Stimulated activated CD8-positive, alpha-beta memory T cell treated with anti-CD3 and anti-CD28 coated beads, Interleukin-12 subunit alpha, Interleukin-12 subunit beta, amount 100 ng/mL, for 24 hours (primary cell): ENCODE measurements around the gene GBGT1.
"Not testable (repeated sequence)": the region's sequence is repeated elsewhere in the genome, so short reads cannot be mapped to it uniquely, and the experiment has no call there.

Source experiments
- DNase-seq: peaks from one replicate; pipeline ENCODE4 v3.0.0-alpha.2; 2020; ENCODE audit errors: extremely low read depth

The GBGT1 gene

DNA sequence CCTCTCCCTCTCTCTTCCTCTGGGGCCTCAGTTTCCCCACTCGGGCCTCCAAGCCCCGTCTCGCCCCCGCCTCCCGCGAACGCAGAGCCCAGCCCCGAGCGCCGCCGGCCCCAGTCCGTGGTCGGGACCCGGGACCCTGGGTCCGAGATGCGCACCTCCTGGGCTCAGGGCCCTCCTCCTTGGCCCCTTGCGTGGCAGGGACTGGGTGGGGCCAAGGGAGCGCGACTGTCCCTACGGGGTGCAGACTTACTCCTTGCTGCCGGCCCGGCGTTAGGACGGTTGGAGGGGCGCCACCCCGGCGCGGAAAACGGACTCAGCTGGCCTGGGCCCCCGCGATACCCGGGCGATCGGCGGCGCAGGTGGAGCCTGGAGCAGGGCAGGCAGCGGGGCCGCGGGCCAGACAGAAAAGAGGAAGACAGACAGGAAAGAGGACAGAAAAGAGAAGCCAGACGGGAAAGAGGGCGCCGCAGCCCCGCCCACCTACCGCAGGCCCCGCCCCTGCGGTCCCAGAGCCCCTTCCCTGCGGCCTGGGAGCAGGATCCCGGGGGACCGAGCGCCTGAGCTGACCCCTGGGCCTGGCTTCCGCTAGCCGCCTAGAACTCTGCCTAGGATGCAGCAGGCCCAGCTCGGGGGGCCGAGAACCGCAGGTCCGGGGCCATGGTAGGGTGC lies at the start of gene GBGT1:
Gene GBGT1, minus strand, starts transcription at position 411 of the 669 bp plus-strand sequence. CDS start 1,502 bp downstream, outside the sequence.
- DNase-seq = no peak

DNA sequence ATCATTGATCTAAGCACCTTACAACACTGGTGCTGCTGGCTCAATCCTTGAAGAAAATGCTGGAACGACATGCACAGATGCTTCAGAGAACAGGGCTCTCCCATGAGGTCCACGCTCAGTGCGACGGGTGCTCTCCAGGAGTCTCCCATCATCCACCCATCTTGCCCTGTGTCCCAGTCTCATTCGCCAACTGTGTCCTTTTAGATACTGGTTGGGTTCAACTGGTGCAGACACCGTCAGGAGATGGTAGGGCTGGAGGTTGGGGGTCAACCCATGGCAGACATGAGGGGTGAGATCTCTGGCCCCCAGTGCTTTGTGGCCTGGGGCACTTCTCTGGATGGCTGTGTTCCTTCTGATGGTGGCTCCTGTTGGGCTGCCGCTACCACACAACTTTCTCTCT lies 46.9 kb upstream of the GBGT1 start:
- no peak for DNase-seq

DNA sequence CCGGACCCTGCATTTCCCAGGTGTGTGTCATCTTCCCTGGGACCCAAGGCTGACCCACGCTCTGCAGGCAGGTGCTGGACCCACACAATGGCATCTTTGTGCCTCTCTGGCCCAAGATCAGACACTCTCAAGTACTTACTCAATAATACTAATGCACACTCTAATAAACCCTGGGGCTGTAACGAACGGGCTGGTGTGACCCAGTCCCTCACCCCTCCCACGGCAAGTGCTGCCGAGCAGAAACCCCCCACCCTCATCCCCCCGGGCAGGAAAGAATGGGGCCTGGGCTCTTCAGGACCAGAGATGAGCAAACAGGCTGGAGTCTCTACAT lies 46.5 kb upstream of the GBGT1 start:
- no peak for DNase-seq

DNA sequence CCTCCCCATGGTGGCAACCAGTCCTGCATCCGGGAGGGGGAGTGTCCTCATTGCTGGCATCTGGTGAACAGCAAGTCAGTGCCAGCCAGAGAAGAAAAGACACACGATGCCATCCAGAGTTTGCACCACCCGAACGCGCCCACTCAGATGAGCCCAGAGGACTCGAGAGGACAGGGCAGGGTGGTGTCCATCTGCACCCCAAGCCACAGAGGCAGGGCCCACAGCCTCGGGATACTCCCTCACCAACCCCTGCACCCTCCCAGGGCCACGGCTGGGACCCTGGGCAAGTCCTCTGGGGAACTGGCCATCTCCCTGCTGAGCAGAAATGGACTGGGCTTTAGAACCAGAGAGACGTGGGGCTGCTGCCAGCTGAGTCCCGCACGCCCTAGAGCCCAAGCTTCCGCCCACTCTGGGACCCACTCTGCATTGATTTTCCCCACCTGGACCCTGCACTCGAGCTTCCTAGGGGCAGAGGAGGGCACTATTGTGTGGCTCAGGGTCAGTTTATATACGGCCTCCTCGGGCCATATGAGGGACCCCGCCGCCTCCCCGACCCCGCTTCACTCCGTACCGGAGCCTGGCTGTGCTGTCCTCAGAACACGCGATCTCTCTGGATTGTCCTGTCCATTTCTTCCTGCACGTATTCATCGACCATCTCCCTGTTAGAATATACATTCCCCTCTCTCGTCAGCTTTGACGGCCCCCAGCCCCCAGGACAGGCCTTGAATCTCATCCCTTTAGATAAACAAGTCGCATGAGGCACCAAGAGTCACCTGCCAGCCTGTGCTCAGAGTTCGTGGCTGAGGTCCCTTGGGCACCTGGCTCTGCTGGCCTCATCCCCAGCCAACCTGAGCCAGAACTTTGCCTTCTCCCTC lies 45.9 kb upstream of the GBGT1 start:
- not testable (repeated sequence) for DNase-seq

DNA sequence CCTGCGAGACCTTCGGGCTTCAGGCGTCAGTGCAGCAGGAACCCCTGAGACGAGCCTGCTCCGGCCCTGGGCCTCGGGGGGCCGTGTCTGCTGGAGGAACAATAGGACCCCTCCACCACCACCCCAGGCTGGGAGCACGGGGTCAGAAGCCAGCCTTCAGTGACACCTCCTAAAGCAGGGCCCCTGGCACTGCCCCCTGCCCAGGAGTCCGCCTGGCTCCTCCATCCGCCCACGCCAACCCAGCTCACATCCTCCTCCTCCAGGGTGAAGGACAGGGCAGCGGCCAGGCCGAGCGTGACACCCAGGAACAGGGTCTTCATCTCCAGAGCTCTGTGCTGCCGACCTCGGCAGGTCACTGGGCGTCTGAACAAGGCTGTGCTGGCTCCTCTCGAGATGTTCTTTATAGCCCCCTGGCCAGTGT lies 45.2 kb upstream of the GBGT1 start, which contains the start of gene OBP2B:
Gene OBP2B, minus strand, starts transcription at position 371 of the 421 bp plus-strand sequence. Its CDS starts 51 bp downstream, at position 320.
- not testable (repeated sequence) for DNase-seq

DNA sequence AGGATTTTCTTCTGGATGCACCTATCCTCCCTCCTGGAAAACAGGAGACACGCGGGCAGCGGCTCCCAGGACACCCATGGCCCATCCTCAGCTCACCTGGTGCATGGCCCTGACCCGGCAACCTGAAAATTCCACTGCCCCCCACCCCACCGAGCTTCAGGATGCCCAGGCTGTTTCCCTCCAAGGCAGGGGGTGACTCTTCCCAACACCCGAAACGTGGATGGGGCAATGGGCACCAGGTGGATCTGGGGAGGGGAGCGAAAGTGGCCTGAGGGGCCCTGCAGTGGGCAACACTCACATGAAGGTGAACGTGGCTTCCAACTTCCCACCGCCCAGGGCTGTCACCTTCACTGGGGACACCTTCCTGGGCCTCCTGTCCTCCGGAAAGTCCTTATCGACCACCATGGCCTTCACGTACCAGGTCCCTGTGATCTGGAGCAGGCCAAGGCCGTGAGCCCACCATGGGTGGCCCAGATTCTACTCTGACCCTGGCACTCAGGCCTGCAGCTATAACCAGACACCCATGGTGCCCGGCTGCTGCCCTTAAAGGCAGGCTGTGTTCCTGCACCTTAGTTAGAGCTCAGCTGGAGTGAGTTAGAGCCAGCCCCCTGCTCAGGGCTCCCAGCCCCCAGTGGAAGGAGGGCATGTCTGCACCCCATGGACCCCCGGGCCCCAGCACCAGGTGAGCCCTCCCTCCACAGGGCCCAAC lies 44.6 kb upstream of the GBGT1 start:
- not testable (repeated sequence) for DNase-seq

DNA sequence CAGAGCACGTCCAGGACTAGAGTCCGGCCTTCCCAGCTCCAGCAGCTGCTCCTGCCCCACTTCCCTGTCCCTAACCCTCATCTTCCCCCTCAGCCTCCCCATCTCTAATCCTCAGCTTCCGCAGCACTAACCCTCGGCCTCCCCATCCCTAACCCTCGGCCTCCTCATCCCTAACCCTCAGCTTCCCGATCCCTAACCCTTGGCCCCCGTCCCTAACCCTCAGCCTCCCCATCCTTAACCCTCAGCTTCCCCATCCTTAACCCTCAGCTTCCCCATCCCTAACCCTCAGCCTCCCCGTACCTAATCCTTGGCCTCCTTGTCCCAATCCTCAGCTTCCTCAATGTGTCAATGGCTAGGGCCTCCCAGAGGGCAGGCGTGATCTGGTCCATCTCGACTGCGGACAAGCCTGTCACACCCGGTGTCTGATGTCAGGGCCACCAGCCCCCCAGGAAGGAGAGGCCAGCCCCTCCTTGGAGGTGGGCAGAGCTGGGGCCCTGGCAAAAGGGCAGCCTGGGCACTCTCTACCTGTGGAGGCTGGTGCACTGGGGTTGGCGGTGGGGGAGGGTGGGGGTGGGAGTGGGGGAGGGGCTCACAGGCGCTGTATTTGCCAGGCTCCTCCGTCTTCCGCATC lies 43.9 kb upstream of the GBGT1 start:
- DNase-seq = no peak

DNA sequence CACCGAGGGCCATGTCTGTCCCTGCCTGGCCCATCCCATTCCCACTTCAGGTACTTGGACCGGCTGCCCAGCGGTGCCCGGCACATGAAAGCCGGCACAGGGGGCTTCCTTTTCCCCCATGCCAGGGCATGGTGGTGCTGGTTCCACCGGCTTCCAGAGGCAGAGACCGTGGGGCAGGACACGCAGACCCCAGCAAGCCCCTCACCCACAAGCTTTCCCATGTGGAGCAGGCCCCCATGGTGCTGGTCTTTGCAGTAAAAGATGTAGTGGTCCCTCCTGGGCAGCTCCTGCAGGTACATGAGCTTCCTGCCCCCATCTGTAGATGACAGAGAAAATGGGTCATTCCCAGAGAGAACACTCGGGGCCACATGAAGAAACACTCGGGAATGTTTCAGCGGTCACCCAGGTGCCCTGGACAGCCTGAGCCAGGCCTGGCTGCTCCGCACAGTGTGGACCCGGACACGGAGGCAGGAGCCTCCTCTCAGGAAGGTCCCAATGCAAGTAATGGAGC lies 43.4 kb upstream of the GBGT1 start:
- no peak for DNase-seq

DNA sequence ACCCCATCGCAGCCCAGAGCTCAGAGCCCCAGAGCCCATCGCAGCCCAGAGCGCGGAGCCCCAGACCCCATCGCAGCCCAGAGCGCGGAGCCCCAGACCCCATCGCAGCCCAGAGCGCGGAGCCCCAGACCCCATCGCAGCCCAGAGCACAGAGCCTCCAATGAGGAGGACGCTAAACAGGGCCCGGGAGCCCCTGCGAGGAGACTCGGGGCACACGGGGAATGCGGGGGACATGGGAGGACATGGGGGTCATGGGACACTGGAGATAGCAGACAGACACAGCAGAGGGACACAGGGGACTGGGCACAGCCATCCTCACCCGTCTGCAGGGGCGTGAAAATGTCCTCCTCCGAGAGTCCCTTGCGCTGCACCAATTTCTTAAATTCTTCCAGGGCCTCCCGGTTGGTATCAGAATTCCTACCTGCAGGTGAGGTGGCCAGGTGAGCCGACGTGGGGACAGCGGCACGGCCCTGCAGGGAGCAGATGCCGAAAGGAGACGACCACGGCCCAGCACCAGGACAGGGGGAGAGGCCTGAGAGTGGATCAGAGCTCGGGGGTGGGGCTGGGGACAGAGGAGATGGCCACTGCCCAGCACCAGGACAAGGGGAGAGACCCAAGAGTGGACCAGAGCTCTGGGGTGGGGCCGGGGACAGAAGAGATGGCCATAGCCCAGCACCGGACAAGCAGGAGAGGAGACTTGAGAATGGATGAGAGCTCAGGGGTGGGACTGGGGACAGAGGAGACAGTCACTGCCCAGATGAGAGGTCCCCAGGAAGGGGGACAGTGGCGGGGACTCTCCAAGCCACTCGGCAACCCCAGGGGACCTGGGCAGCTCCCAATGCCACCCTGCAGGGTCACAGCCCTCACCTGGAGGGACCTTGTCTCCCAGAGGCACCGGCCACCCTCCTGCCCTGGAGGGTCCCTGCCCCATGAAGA lies 42.5 kb upstream of the GBGT1 start:
- no peak for DNase-seq

DNA sequence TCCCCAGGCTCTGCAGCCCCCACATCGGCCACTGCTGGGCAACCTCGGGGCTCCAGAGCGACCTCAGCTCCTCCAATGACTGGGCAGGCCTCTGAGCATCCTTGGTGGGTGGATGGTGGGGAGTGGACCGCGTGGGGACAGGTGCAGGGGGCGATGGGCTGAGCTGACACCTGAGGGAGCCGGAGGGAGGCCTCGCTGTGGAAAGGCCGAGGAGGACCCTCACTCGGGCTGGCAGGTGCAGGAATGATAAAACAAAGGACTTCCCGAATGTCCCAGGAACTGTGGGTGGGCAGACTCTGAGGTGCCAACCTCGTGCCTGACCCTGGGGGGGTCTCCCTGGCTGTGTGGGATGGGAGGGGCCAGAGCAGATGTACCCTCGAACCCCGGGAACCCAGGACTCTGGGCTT lies 41.8 kb upstream of the GBGT1 start:
- not testable (repeated sequence) for DNase-seq

DNA sequence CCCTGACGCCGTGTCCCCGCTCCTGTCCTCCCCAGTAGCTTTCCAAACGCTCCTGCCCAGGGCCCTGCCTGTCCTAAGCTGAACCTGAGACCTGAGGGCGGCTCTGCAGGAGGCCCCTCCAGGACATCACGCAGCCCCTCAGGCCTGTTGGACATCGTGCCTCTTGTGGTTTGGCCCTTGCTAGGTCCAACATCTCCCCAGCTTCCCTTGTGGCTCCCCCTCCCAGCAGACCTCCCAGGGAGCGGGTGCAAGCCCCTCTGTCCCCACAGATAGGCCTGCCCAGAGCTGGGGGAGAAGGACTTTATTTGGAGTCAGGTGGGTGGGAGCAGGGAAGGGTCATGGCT lies 41.3 kb upstream of the GBGT1 start:
- no peak for DNase-seq

DNA sequence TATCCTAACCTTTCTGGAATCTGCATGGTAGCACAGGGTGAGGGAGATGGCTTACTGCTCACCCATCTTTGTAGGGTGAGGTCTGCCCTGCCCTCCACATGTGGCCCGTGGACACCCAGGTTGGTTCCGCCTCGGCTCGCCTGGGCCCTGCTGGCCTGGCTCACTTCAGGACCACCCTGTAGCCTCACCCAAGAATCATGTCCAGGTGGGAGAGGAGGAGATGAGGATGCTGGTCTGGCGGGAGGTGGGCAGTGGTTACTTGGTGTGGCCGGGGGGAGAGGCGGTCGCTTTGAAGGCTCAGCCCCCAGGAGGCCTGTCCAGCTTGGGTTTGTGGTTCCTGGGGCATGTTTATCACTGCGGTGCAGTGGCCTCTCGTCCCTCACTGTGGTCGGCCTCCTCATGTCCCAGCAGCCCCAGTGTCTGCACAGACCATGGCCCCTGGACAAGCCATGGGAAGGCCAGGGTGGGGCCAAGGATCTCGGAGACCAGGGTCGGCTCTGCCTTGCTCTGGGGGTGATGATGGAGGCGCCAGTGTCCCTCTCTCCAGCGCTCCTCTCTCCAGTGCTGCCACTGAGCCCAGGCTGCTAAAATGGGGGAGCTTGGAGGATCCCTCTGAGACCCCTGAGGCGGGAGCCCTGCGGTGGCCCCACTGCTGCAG lies 40.8 kb upstream of the GBGT1 start:
- no peak for DNase-seq

DNA sequence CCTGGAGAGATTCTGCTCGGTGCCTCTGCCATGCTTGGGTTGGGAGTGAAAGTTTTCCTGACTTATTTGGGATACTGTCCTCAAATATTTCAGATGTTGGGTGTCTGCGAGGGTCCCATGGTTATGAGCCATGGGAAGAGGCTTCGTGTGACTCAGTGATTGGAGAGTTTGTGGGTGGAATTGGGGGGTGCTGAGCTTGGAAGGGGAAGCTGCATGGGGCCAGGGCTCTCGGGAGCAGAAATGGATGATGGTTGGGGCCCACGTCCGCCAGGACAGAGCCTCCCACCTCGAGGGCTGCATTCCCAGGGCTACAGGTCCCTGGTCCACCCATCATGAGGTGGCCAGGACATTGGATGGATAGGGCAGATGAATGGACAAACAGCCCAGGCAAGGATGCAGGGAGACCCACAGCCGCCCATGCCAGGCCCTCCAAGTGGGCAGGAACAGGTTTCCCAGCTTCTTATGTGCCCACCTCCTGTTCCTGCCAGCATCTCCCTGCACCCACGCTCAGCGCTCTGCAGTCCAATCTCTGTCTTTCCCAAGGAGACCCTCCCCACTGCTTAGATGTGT lies 39.9 kb upstream of the GBGT1 start:
- no peak for DNase-seq

DNA sequence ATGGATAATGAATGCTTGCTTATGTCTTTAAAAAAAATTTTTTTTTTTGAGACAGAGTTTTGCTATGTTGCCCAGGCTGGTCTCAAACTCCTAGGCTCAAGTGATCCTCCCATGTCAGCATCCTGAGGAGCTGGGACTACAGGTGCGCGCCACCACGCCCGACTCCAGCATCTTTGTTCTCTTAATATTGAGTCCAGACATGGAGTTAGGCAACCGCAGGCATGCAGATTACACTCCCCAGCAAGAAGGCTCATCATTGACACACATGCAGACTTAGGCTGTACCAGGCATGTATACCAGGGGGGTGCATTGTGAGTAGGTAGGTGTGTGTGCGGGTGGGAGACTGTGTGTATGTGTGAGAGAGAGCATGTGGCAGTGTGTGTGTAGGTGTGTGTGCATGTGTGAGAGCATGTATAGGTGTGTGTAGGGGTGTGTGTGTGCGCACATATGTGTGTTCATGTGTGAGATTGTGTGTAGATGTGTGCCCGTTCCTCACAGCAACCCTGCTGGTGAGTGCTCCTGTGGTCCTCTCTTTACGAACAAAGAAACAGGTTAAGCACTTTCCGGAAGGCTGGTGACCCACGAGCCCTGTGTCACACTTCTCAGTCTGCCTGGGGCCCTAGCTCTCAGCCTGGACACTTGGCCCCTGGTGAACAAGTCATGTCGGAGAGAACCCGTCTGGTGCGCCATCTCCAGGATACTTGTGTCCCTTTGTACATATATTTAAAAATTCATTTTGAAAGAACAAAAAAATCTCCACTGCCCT lies 39.2 kb upstream of the GBGT1 start:
- no peak for DNase-seq

DNA sequence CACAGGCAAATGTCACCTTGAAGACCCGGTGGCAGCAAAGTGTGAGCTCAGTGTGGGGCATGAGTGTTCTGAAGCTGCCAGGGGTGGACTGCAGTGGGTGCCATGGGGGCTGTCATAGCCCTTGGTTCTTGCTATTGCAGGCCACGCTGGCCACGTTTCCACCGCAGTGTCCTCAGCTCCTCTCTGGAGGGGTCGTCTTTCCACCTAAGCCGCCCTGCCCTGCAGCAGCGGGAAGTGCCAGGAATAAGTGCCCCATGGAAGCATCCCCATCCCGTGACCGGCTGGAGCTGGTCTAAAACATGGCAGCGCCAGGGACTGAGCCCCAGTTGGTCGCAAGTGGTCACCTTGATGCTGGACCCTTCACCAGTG lies 38.4 kb upstream of the GBGT1 start:
- DNase-seq = no peak

DNA sequence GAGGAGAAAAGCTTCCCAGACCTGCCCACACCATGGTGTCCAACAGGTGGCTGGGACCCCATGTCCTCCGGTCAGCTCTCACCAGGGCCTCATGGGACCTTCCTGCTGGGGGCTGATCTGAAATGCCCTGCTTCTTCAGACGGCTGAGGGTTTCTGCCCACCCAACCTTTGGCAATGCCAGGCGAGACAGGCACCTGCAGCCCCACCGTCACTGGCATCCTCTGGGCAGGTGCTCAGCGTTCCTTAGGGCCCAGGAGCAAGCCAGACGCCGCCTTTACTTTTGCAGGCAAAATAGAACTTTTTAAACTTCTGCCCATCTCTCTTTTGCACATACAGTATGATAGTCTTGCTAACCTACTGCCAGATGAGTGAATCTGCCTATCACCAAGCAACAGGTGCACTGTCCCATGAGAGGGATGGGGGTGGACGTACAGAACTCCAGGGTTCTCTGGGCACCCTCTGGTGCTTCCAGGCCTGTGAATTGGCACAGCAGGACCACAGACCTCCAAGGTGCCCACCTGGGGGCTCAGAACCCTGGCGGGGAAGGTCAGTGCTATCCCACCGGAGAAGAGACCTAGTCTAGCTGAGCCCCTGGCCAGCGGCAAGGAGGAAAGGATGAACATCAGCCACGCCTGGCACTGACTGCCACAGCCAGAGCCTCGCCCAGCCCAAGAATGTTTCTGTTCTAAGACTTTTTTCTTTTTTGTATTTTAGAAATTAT lies 37.9 kb upstream of the GBGT1 start:
- no peak for DNase-seq

DNA sequence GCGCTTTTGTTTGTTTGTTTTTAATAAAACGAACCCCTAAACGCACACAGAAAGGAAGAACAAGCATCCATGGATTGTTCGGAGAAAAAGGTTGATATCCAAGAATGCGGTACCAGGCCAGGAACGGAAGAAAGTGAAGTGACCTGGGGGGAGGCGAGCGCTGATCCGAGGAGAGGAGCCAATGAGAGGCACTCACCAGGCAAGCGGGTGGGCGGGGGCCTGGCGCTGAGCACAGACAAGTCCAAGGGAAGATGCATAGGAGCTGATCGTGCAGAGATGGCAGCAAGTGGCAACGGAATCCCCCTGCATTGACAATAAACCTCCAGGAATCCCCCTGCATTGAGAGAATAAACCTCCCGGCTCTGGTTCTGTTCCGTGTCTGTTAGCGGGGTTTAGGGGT lies 36.9 kb upstream of the GBGT1 start:
- DNase-seq = no peak

DNA sequence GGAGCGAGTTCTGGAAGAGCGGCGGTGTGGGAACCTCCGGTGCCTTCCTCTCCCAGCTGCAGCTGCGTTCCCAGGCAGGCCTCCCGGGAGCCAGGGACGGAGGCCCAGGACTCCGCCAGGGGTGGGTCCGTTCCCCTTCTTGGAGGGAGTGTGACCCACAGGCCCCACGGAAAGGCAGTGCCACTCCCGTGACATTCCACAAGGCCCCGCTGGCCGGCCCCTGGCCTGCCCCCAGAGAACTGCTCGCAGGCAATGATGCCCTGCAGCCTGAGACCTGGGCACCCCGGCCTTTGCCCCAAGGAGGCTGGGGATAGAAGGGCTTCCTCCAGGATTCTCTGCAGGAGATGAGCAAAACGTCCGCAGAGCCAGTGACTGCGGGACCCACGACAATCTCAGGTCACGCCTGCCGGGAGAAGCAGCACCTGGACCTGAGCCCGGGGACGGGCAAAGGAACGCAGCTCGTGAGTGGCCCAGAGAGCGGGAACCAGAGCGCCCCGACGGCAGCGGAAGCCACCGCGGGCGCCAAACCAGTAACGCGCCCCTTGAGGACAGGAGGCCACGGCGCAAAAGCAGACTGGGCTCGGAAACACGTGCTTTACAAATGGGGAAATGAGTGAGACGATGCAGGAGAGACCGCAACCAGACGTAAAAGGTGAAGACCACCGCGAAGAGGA lies 36.1 kb upstream of the GBGT1 start:
- DNase-seq = no peak
